ENCODE data around the gene WEE1.

GRCh38 chr11:9609002-9609759 lies 35.7 kb downstream of the WEE1 start:
- TF ChIP-seq SIN3A (IDR thresholded peaks at IDR 0.05; ENCODE audit: borderline replicate concordance, insufficient read depth, low read length) (no peak), POLR2AphosphoS5 (IDR thresholded peaks at IDR 0.05; ENCODE audit: low read depth, low read length) (no peak), REST (IDR thresholded peaks at IDR 0.05; ENCODE audit: insufficient read depth in 1 of 2, low read depth in 2 of 2, low read length in 2 of 2) (no peak)
